ENCODE data around the gene C1QL2.

Gene C1QL2

GRCh38 chr2:119158563-119159347 lies at the start of gene C1QL2:
TSS of gene C1QL2 (minus strand) at chr2:119158751. CDS start at chr2:119158269, 482 bp downstream.
- no peak for DNase-seq (ENCODE audit: low spot score)

GRCh38 chr2:119207447-119207846 lies 48.9 kb upstream of the C1QL2 start:
- DNase-seq (ENCODE audit: low spot score), result no peak

- DNase-seq (ENCODE audit: low spot score), result no peak
Measured at GRCh38 chr2:119206201-119206600, 47.6 kb upstream of the C1QL2 start.

GRCh38 chr2:119205001-119205706 lies 46.6 kb upstream of the C1QL2 start:
- DNase-seq (ENCODE audit: low spot score), result no peak

- DNase-seq (ENCODE audit: low spot score), result no peak
Measured at GRCh38 chr2:119204525-119204924, 46.0 kb upstream of the C1QL2 start.

- DNase-seq (ENCODE audit: low spot score), result no peak
Measured at GRCh38 chr2:119202610-119203310, 44.2 kb upstream of the C1QL2 start.

GRCh38 chr2:119201815-119202214 lies 43.3 kb upstream of the C1QL2 start:
- no peak for DNase-seq (ENCODE audit: low spot score)

- no peak for DNase-seq (ENCODE audit: low spot score)
Measured at GRCh38 chr2:119198240-119198840, 39.8 kb upstream of the C1QL2 start.

- DNase-seq (ENCODE audit: low spot score), result no peak
Measured at GRCh38 chr2:119197529-119198239, 39.1 kb upstream of the C1QL2 start.

- no peak for DNase-seq (ENCODE audit: low spot score)
Measured at GRCh38 chr2:119197126-119197405, 38.5 kb upstream of the C1QL2 start.

- DNase-seq (ENCODE audit: low spot score), result no peak
Measured at GRCh38 chr2:119196301-119197125, 38.0 kb upstream of the C1QL2 start.

- no peak for DNase-seq (ENCODE audit: low spot score)
Measured at GRCh38 chr2:119195887-119196286, 37.3 kb upstream of the C1QL2 start.

- no peak for DNase-seq (ENCODE audit: low spot score)
Measured at GRCh38 chr2:119195001-119195400, 36.5 kb upstream of the C1QL2 start.

- DNase-seq (ENCODE audit: low spot score), result no peak
Measured at GRCh38 chr2:119192893-119193292, 34.3 kb upstream of the C1QL2 start.

GRCh38 chr2:119190321-119191111 lies 32.0 kb upstream of the C1QL2 start:
- no peak for DNase-seq (ENCODE audit: low spot score)

- no peak for DNase-seq (ENCODE audit: low spot score)
Measured at GRCh38 chr2:119184512-119184911, 26.0 kb upstream of the C1QL2 start.

GRCh38 chr2:119181791-119182445 lies 23.4 kb upstream of the C1QL2 start:
- DNase-seq (ENCODE audit: low spot score), result no peak

GRCh38 chr2:119181391-119181790 lies 22.8 kb upstream of the C1QL2 start:
- DNase-seq (ENCODE audit: low spot score), result no peak

- DNase-seq (ENCODE audit: low spot score), result no peak
Measured at GRCh38 chr2:119180892-119181291, 22.3 kb upstream of the C1QL2 start.

GRCh38 chr2:119179991-119180390 lies 21.4 kb upstream of the C1QL2 start:
- DNase-seq (ENCODE audit: low spot score), result no peak

Data from germinal center (tissue), 1 donor.